Loucy (cell line): ENCODE data around the gene IFITM1.

ENCODE experiments used
- H2AFZ ChIP-seq: fragments of 200-600 bp; sonication (generic); 2 replicates; pipeline ENCODE4 v1.6.0; 2016; ENCODE audit warnings: antibody characterized with exemption, mild to moderate bottlenecking, low read length, moderate library complexity
- H3F3A ChIP-seq: fragments of 200-600 bp; 2 replicates; pipeline ENCODE4 v1.6.0; 2016; ENCODE audit warnings: antibody characterized with exemption, low read depth, mild to moderate bottlenecking
- H3K27me3 ChIP-seq: fragments of 200-600 bp; sonication (generic); 2 replicates; pipeline ENCODE4 v1.6.1; 2014; ENCODE audit warnings: low read length, mild to moderate bottlenecking; ENCODE audit not compliant: insufficient read depth, poor library complexity, severe bottlenecking
- H3K36me3 ChIP-seq: fragments of 200-600 bp; sonication (generic); 2 replicates; pipeline ENCODE4 v1.6.1; 2016; ENCODE audit warnings: low read length; ENCODE audit not compliant: insufficient read depth
- H3K4me1 ChIP-seq: fragments of 200-600 bp; sonication (generic); 2 replicates; pipeline ENCODE4 v1.5.1; 2014; ENCODE audit warnings: low read length, mild to moderate bottlenecking; ENCODE audit not compliant: insufficient read depth, poor library complexity, severe bottlenecking
- H3K4me2 ChIP-seq: fragments of 200-600 bp; sonication (generic); 2 replicates; pipeline ENCODE4 v1.6.0; 2014; ENCODE audit warnings: antibody characterized with exemption, low read length, low read depth, mild to moderate bottlenecking; ENCODE audit not compliant: poor library complexity, severe bottlenecking
- H3K4me3 ChIP-seq: fragments of 200-600 bp; sonication (generic); 2 replicates; pipeline ENCODE4 v1.5.1; 2014; ENCODE audit warnings: low read length, mild to moderate bottlenecking, mixed read lengths; ENCODE audit not compliant: poor library complexity, severe bottlenecking
- H3K79me2 ChIP-seq: fragments of 200-600 bp; sonication (generic); 2 replicates; pipeline ENCODE4 v1.6.1; 2014; ENCODE audit warnings: low read length; ENCODE audit not compliant: insufficient read depth
- H3K9ac ChIP-seq: fragments of 200-600 bp; sonication (generic); 2 replicates; pipeline ENCODE4 v1.6.0; 2014; ENCODE audit warnings: mild to moderate bottlenecking, low read depth, low read length, moderate library complexity; ENCODE audit not compliant: poor library complexity, severe bottlenecking
- H3K9me2 ChIP-seq: fragments of 200-600 bp; sonication (generic); replicated peaks from 2 replicates; pipeline ENCODE4 v1.6.1; 2016; ENCODE audit warnings: low read depth, low read length, mixed read lengths
- H3K9me3 ChIP-seq: fragments of 200-600 bp; sonication (generic); 2 replicates; pipeline ENCODE4 v1.6.1; 2014; ENCODE audit warnings: mild to moderate bottlenecking, antibody characterized with exemption, low read length, low read depth; ENCODE audit not compliant: insufficient read depth
- H4K20me1 ChIP-seq: fragments of 200-600 bp; sonication (generic); 2 replicates; pipeline ENCODE4 v1.6.0; 2014; ENCODE audit warnings: antibody characterized with exemption, low read length, mild to moderate bottlenecking; ENCODE audit not compliant: insufficient read depth, poor library complexity, severe bottlenecking
- EZH2phosphoT487 ChIP-seq: fragments of 200-600 bp; IDR thresholded peaks from 2 replicates; pipeline ENCODE4 v1.6.1; 2018; ENCODE audit warnings: antibody characterized with exemption, mild to moderate bottlenecking, moderate library complexity, borderline replicate concordance
- TF ChIP-seq, protein P1 (sequence below): fragments of 200-600 bp; sonication (generic); conservative IDR thresholded peaks from 2 replicates; pipeline ENCODE4 v1.5.1; 2014; ENCODE audit warnings: mild to moderate bottlenecking, antibody characterized with exemption, low read length

IFITM1 gene

DNA sequence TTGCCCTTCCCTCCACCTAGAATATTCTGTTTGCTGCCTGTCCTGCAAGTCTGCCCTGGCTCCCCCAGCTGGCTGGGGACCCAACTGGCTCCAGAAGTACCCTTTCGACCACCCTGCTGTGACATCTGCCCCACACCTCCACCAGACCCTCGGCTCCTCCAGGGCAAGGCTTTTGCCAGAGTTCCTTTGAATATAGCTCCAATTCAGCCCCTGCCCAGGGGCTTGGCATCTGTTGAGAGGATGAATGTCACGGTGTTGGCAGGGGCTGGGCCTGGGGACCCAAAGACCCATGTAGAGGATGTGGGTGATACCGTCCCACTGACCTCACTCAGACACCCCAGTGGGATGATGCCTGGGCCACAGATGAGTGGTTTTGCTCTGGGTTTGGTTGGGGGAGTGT, 31.7 kb upstream of the IFITM1 start:
- Histone ChIP-seq H3K4me1 (peaks cover 13% of the 10 kb centered on the region), H3K4me2 (no peak overlapping the region), H3K9ac (no peak overlapping the region), H3K36me3 (no peaks in the 10 kb centered on the region), H3K4me3 (no peak overlapping the region), H3K27me3 (no peaks in the 10 kb centered on the region), H4K20me1 (no peaks in the 10 kb centered on the region), H3K9me3 (no peaks in the 10 kb centered on the region), H3F3A (no peaks in the 10 kb centered on the region), H3K79me2 (peaks cover 4% of the 10 kb centered on the region; the same call in 1 of the 2 replicates), H3K9me2 (no peaks in the 10 kb centered on the region), H2AFZ (no peak overlapping the region)
- TF ChIP-seq EZH2phosphoT487: no peak
- TF ChIP-seq, protein P1, sequence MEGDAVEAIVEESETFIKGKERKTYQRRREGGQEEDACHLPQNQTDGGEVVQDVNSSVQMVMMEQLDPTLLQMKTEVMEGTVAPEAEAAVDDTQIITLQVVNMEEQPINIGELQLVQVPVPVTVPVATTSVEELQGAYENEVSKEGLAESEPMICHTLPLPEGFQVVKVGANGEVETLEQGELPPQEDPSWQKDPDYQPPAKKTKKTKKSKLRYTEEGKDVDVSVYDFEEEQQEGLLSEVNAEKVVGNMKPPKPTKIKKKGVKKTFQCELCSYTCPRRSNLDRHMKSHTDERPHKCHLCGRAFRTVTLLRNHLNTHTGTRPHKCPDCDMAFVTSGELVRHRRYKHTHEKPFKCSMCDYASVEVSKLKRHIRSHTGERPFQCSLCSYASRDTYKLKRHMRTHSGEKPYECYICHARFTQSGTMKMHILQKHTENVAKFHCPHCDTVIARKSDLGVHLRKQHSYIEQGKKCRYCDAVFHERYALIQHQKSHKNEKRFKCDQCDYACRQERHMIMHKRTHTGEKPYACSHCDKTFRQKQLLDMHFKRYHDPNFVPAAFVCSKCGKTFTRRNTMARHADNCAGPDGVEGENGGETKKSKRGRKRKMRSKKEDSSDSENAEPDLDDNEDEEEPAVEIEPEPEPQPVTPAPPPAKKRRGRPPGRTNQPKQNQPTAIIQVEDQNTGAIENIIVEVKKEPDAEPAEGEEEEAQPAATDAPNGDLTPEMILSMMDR: no peak

DNA sequence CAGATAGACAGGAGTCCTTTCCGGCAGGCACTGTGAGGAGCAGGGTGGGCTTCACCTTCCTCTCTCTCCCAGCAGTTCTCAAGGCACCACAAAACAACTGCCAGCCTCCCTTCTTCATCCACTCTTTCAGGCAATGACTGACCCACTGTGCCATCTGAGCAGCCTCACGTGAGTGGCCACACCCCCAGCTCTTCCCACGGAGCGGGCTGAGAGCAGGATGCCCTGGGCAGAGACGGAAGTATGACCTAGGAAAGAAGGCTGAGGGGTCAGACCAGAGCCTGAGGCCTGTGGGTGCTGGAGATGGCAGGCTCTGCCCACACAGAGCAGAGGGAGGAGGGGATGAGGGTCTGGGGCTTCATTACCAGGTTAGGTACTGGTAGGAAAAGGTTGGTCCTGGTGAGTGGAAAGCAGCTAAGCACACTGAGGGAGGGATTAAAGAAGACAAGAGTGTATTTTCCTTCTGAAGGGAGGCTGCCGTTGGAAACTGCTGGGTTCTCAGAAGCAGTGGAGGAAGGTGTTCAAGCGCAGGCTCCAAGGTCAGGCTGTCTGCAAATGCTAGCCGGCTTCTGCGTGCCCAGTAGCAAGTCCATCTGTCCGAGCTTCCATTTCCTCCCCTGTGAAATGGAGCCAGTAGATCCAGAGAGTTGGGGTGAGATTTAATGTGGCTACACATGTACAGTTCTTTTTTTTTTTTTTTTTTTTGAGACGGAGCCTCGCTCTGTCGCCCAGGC, 31.0 kb upstream of the IFITM1 start:
- Histone ChIP-seq H2AFZ (no peak overlapping the region), H3K9me2 (no peaks in the 10 kb centered on the region), H3K36me3 (no peaks in the 10 kb centered on the region), H3K27me3 (no peaks in the 10 kb centered on the region), H3K9ac (no peak overlapping the region), H3K9me3 (no peaks in the 10 kb centered on the region), H3F3A (no peaks in the 10 kb centered on the region), H3K4me2 (no peak overlapping the region), H3K79me2 (peaks cover 5% of the 10 kb centered on the region; the same call in 1 of the 2 replicates), H4K20me1 (no peaks in the 10 kb centered on the region), H3K4me3 (no peak overlapping the region), H3K4me1 (peaks cover 14% of the 10 kb centered on the region)
- TF ChIP-seq EZH2phosphoT487: no peak
- TF ChIP-seq, protein P1: no peak

DNA sequence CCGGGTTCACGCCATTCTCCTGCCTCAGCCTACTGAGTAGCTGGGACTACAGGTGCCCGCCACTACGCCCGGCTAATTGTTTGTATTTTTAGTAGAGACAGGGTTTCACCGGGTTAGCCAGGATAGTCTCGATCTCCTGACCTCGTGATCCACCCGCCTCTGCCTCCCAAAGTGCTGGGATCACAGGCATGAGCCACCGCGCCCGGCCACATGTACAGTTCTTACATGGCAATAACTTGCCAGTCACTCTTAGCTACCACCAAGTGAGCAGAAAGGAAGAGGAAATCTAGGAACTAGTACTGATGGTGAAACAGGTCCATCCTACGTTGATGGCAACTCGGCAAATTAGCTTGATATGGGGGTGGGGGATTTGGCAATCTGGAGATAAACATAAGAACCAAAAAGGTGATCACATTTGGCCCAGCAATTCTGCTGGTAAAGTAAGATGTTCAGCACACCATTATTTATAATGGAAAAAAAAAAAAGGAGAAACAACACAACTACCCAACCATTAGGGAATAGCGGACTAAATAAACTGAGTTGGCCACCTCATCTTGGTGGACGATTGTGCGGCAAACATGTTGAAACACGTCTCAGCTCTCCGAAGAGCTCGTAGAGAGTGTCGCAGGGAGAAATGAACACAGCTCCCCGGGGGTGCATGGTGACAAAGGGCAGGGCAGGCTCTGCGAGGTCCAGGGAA, 30.3 kb upstream of the IFITM1 start:
- Histone ChIP-seq H2AFZ (no peak overlapping the region), H3K36me3 (no peaks in the 10 kb centered on the region), H3K79me2 (peaks cover 13% of the 10 kb centered on the region; the same call in 1 of the 2 replicates), H3F3A (no peaks in the 10 kb centered on the region), H3K9me2 (no peaks in the 10 kb centered on the region), H4K20me1 (no peaks in the 10 kb centered on the region), H3K27me3 (no peaks in the 10 kb centered on the region), H3K9me3 (no peaks in the 10 kb centered on the region), H3K4me3 (no peak overlapping the region), H3K9ac (no peak overlapping the region), H3K4me2 (no peak overlapping the region), H3K4me1 (peaks cover 20% of the 10 kb centered on the region)
- TF ChIP-seq, protein P1: no peak
- no peak for TF ChIP-seq EZH2phosphoT487
